Mucosa of descending colon (tissue), 3 donors: ENCODE measurements around the gene MAML3. TPM values are rescaled to one million over a fixed set of nuclear protein-coding genes. Genes with fewer than 3 reads are reported as not detected.

Source experiments
- ATAC-seq: fragments of 200-7000 bp; cut with Tn5 transposase; one replicate; pipeline ENCODE4 v1.9.1; 2020; ENCODE audit warnings: mild to moderate bottlenecking, moderate library complexity
- DNase-seq, 3 donors: peaks; one replicate each; pipeline ENCODE4 v3.0.0-alpha.2; 2020
- H3K36me3 ChIP-seq: fragments of 200-600 bp; one replicate; pipeline ENCODE4 v1.8.0; 2021; ENCODE audit warnings: low read depth, mild to moderate bottlenecking
- H3K4me1 ChIP-seq: fragments of 200-600 bp; one replicate; pipeline ENCODE4 v1.8.0; 2021; ENCODE audit warnings: low read depth, mild to moderate bottlenecking
- H3K4me3 ChIP-seq: fragments of 200-600 bp; one replicate; pipeline ENCODE4 v1.8.0; 2021; ENCODE audit warnings: mild to moderate bottlenecking
- H3K9me3 ChIP-seq: fragments of 200-600 bp; one replicate; pipeline ENCODE4 v1.8.0; 2021; ENCODE audit warnings: mild to moderate bottlenecking
- CTCF ChIP-seq: fragments of 200-600 bp; IDR thresholded peaks from one replicate; pipeline ENCODE4 v1.8.0; 2022; ENCODE audit warnings: antibody characterized with exemption, mild to moderate bottlenecking
- intact Hi-C, 2 donors: fragments of 100-400 bp; cut with DNase I in 1 of 2; cut with micrococcal nuclease in 1 of 2; formaldehyde crosslinking; loops; one replicate each; pipeline versions ENCODE4 v1.11.0 to v1.11.1; 2022; cut with DNase I, micrococcal nuclease
- total RNA-seq, 3 donors: library from RNA; stranded (reverse); fragmentation: NEBNext Ultra II Directional in 2 of 3; extraction: Animal tissue kit (Norgen Biotek cat#: 25700) in 2 of 3; gene quantifications; one replicate each; pipeline versions ENCODE4 v1.2.1 to v1.2.4, GENCODE V29; 2021 to 2023
- donor health status: DM: no; HTN: no; CAD: no; lungs with moderate emphysema.
- donor health status: DM: no; HTN: no; CAD: no.
- donor health status: DM: no; HTN: yes; CAD: no.

MAML3 gene
- total RNA-seq, 3 donors from 2014 or later, result 10.4 to 23.5 (median 14.8) TPM

GRCh38 chr4:140118931-140119640, 34.9 kb downstream of the MAML3 start:
- Histone ChIP-seq H3K4me1 (no peaks in the 10 kb centered on the region), H3K4me3 (no peak overlapping the region), H3K9me3 (no peaks in the 10 kb centered on the region), H3K36me3 (no peaks in the 10 kb centered on the region)
- DNase-seq (no peak), ATAC-seq (no peak)
- intact Hi-C loops, result no loop called here
- no peak for TF ChIP-seq CTCF

GRCh38 chr4:140117947-140118346, 36.0 kb downstream of the MAML3 start:
- Histone ChIP-seq H3K9me3 (no peaks in the 10 kb centered on the region), H3K36me3 (no peaks in the 10 kb centered on the region), H3K4me3 (no peak overlapping the region), H3K4me1 (no peaks in the 10 kb centered on the region)
- ATAC-seq, result no peak
- intact Hi-C loops, result no loop called here
- no peak for DNase-seq
- TF ChIP-seq CTCF, result no peak

- H3K4me3 ChIP-seq, result no peak overlapping the region
- no peaks in the 10 kb centered on the region for H3K36me3 ChIP-seq
- no peak for DNase-seq
- peak; percentile 37 for ATAC-seq
- H3K4me1 ChIP-seq, result no peaks in the 10 kb centered on the region
- intact Hi-C loops, result no loop called here
- no peak for TF ChIP-seq CTCF
- no peaks in the 10 kb centered on the region for H3K9me3 ChIP-seq
Observed at GRCh38 chr4:140116442-140117104, 37.4 kb downstream of the MAML3 start.

GRCh38 chr4:140115140-140115539, 38.8 kb downstream of the MAML3 start:
- no peak for DNase-seq
- H3K36me3 ChIP-seq, result no peaks in the 10 kb centered on the region
- no peak for TF ChIP-seq CTCF
- no peak overlapping the region for H3K4me3 ChIP-seq
- intact Hi-C loops, result no loop called here
- H3K9me3 ChIP-seq, result no peaks in the 10 kb centered on the region
- H3K4me1 ChIP-seq, result peaks cover 10% of the 10 kb centered on the region
- ATAC-seq, result no peak

- Histone ChIP-seq H3K4me3 (no peak overlapping the region), H3K36me3 (no peaks in the 10 kb centered on the region), H3K9me3 (no peaks in the 10 kb centered on the region), H3K4me1 (peaks cover 10% of the 10 kb centered on the region)
- TF ChIP-seq CTCF, result no peak
- DNase-seq (no peak), ATAC-seq (no peak)
- intact Hi-C loops, result no loop called here
Observed at GRCh38 chr4:140113653-140114052, 40.3 kb downstream of the MAML3 start.
